Upper lobe of left lung (tissue), 4 donors: ENCODE data around the gene KCNH3.

ENCODE experiments used
- EP300 ChIP-seq, 4 donors: sonication (generic); formaldehyde crosslinking; IDR thresholded peaks; one replicate each; pipeline ENCODE4 v1.5.1; 2017; ENCODE audit warnings: antibody characterized with exemption in 4 of 4, control low read depth in 2 of 4
- POLR2A ChIP-seq, 4 donors: fragments of 450-650 bp; IDR thresholded peaks; one replicate each; pipeline ENCODE4 v1.5.1; 2016 to 2017; ENCODE audit warnings: antibody characterized with exemption in 4 of 4, mild to moderate bottlenecking in 2 of 4
- TF ChIP-seq, protein P1 (sequence below), 6 experiments: fragments of 450-650 bp in 4 of 6; fragments of 200-600 bp in 2 of 6; sonication (generic) in 2 of 6; IDR thresholded peaks; one replicate each; pipeline ENCODE4 v1.5.1; 2016 to 2019; ENCODE audit warnings: antibody characterized with exemption in 6 of 6

DNA sequence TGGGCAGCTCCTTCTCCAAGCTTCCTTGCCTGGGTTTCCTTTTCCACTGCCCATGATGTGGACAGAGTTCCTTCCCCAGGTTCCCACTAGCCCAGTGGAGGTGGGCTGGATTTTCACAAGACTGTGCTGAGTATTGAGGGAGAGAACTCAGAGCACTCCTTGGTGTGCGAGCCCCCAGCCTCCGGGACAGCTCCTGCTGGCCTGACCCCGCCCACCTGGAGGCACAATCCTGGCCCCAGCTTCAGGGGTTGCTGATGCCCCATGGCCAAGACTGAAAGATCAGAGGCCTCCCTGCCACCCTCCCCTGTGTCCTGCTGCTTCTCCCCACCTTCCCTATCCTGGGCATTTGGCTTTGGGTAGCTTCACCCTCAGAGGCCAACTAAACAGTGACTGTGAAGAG lies 7.7 kb downstream of the KCNH3 start:
- TF ChIP-seq, protein P1, sequence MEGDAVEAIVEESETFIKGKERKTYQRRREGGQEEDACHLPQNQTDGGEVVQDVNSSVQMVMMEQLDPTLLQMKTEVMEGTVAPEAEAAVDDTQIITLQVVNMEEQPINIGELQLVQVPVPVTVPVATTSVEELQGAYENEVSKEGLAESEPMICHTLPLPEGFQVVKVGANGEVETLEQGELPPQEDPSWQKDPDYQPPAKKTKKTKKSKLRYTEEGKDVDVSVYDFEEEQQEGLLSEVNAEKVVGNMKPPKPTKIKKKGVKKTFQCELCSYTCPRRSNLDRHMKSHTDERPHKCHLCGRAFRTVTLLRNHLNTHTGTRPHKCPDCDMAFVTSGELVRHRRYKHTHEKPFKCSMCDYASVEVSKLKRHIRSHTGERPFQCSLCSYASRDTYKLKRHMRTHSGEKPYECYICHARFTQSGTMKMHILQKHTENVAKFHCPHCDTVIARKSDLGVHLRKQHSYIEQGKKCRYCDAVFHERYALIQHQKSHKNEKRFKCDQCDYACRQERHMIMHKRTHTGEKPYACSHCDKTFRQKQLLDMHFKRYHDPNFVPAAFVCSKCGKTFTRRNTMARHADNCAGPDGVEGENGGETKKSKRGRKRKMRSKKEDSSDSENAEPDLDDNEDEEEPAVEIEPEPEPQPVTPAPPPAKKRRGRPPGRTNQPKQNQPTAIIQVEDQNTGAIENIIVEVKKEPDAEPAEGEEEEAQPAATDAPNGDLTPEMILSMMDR (IDR thresholded peaks at IDR 0.05): no peak
- TF ChIP-seq EP300 (IDR thresholded peaks at IDR 0.05) (no peak), POLR2A (IDR thresholded peaks at IDR 0.05) (no peak)
